Measurements from ENCODE around the gene HTR3C. TPM values are rescaled to one million over a fixed set of nuclear protein-coding genes. Genes with fewer than 3 reads are reported as not detected.

Gene HTR3C
- total RNA-seq, 3 donors from 2014 or later (not counting 1 experiment from before 2014, with no cell fraction given) = not detected

GRCh38 chr3:184011937-184012889, 40.6 kb upstream of the HTR3C start:
- Histone ChIP-seq H3K9me3 (ENCODE audit: control insufficient read depth, insufficient read depth, low read length) (no peaks in the 10 kb centered on the region), H3K27ac (ENCODE audit: low read length) (no peak overlapping the region), H3K4me3 (ENCODE audit: low read length) (no peak overlapping the region), H3K36me3 (ENCODE audit: control insufficient read depth, insufficient read depth, low read length) (peaks cover 9% of the 10 kb centered on the region), H3K27me3 (ENCODE audit: control insufficient read depth, insufficient read depth, low read length) (no peaks in the 10 kb centered on the region), H3K4me1 (ENCODE audit: control insufficient read depth, insufficient read depth, low read length) (peaks cover 6% of the 10 kb centered on the region)
- Mint-ChIP-seq H3K4me1 (peaks cover 12% of the 10 kb centered on the region in 2 donors), H3K27me3 (ENCODE audit: low read depth in 2 of 2) (no peaks in the 10 kb centered on the region), H3K36me3 (peaks cover 16% of the 10 kb centered on the region), H3K9me3 (no peaks in the 10 kb centered on the region), H3K27ac (no peak overlapping the region), H3K4me3 (no peak overlapping the region)
- no peak for ATAC-seq
- WGBS (ENCODE audit: insufficient coverage) = 78% methylated on average over 6 of the region's 6 CpGs
- no peak for DNase-seq
- TF ChIP-seq CTCF (IDR thresholded peaks at IDR 0.05) = no peak
- intact Hi-C loops (cut with micrococcal nuclease) = no loop called here

GRCh38 chr3:184015381-184016019, 37.3 kb upstream of the HTR3C start:
- Mint-ChIP-seq H3K9me3 (no peaks in the 10 kb centered on the region), H3K36me3 (peaks cover 16% of the 10 kb centered on the region), H3K4me1 (peaks cover 24% of the 10 kb centered on the region in 2 donors), H3K27me3 (ENCODE audit: low read depth in 2 of 2) (peaks cover 5 to 6% of the 10 kb centered on the region in 2 donors), H3K4me3 (peak overlapping the region; percentile 100), H3K27ac (no peak overlapping the region)
- peaks cover 15% of the 10 kb centered on the region for H3K4me1 ChIP-seq (ENCODE audit: control insufficient read depth, insufficient read depth, low read length)
- no peak overlapping the region for H3K27ac ChIP-seq (ENCODE audit: low read length)
- no peak for TF ChIP-seq CTCF (IDR thresholded peaks at IDR 0.05)
- H3K9me3 ChIP-seq (ENCODE audit: control insufficient read depth, insufficient read depth, low read length) = no peaks in the 10 kb centered on the region
- 92% methylated on average over 8 of the region's 10 CpGs for WGBS (ENCODE audit: insufficient coverage)
- H3K36me3 ChIP-seq (ENCODE audit: control insufficient read depth, insufficient read depth, low read length) = peaks cover 4% of the 10 kb centered on the region
- intact Hi-C loops (cut with micrococcal nuclease) = loop anchor here (2.0 kb wide), 1 partner anchor 121 kb away; no protein-coding TSS in a partner anchor
- no peak overlapping the region for H3K4me3 ChIP-seq (ENCODE audit: low read length)
- ATAC-seq (no peak), DNase-seq (no peak)
- no peaks in the 10 kb centered on the region for H3K27me3 ChIP-seq (ENCODE audit: control insufficient read depth, insufficient read depth, low read length)

GRCh38 chr3:184016169-184016570, 36.7 kb upstream of the HTR3C start:
- no peak for TF ChIP-seq CTCF (IDR thresholded peaks at IDR 0.05)
- no peak overlapping the region for H3K4me3 ChIP-seq (ENCODE audit: low read length)
- H3K36me3 Mint-ChIP-seq = peaks cover 10% of the 10 kb centered on the region
- H3K36me3 ChIP-seq (ENCODE audit: control insufficient read depth, insufficient read depth, low read length) = peaks cover 4% of the 10 kb centered on the region
- H3K4me1 ChIP-seq (ENCODE audit: control insufficient read depth, insufficient read depth, low read length) = peaks cover 15% of the 10 kb centered on the region
- H3K9me3 Mint-ChIP-seq = no peaks in the 10 kb centered on the region
- H3K4me3 Mint-ChIP-seq = peak overlapping the region; percentile 100
- WGBS (ENCODE audit: insufficient coverage) = 86% methylated on average over 5 of the region's 5 CpGs
- H3K27ac Mint-ChIP-seq = no peak overlapping the region
- intact Hi-C loops (cut with micrococcal nuclease) = loop anchor here (2.0 kb wide), 1 partner anchor 121 kb away; no protein-coding TSS in a partner anchor
- peaks cover 24% of the 10 kb centered on the region in 2 donors for H3K4me1 Mint-ChIP-seq
- no peaks in the 10 kb centered on the region for H3K27me3 ChIP-seq (ENCODE audit: control insufficient read depth, insufficient read depth, low read length)
- H3K9me3 ChIP-seq (ENCODE audit: control insufficient read depth, insufficient read depth, low read length) = no peaks in the 10 kb centered on the region
- no peak overlapping the region for H3K27ac ChIP-seq (ENCODE audit: low read length)
- DNase-seq (no peak), ATAC-seq (no peak)
- H3K27me3 Mint-ChIP-seq (ENCODE audit: low read depth in 2 of 2) = peaks cover 5 to 10% of the 10 kb centered on the region in 2 donors
